CMK (cell line): Measurements from ENCODE around the gene KRTAP12-1.

Experiments used
- DNase-seq: peaks from one replicate; pipeline ENCODE4 v3.0.0-alpha.2; 2010; ENCODE audit warnings: low read depth

Gene KRTAP12-1

GRCh38 chr21:44711327-44712202 lies 29.6 kb upstream of the KRTAP12-1 start, which contains the start of gene TSPEAR:
Gene TSPEAR (minus strand): TSS chr21:44711572. CDS start chr21:44711514, 58 bp downstream.
- DNase-seq, result no peak

GRCh38 chr21:44710756-44711326 lies 28.9 kb upstream of the KRTAP12-1 start:
- no peak for DNase-seq

- DNase-seq, result no peak
Observed at GRCh38 chr21:44710294-44710665, 28.3 kb upstream of the KRTAP12-1 start.

GRCh38 chr21:44709426-44710293 lies 27.7 kb upstream of the KRTAP12-1 start:
- DNase-seq, result no peak

- DNase-seq, result no peak
Observed at GRCh38 chr21:44708866-44709425, 27.0 kb upstream of the KRTAP12-1 start.

GRCh38 chr21:44708213-44708865 lies 26.4 kb upstream of the KRTAP12-1 start:
- DNase-seq, result no peak

GRCh38 chr21:44706706-44707581 lies 25.0 kb upstream of the KRTAP12-1 start:
- no peak for DNase-seq

- no peak for DNase-seq
Observed at GRCh38 chr21:44706026-44706705, 24.2 kb upstream of the KRTAP12-1 start.

GRCh38 chr21:44704636-44705001 lies 22.7 kb upstream of the KRTAP12-1 start:
- no peak for DNase-seq

- no peak for DNase-seq
Observed at GRCh38 chr21:44703731-44704635, 22.0 kb upstream of the KRTAP12-1 start.

GRCh38 chr21:44702973-44703730 lies 21.2 kb upstream of the KRTAP12-1 start:
- DNase-seq, result no peak

GRCh38 chr21:44702111-44702972 lies 20.4 kb upstream of the KRTAP12-1 start:
- no peak for DNase-seq

- DNase-seq, result no peak
Observed at GRCh38 chr21:44701541-44701940, 19.6 kb upstream of the KRTAP12-1 start.

GRCh38 chr21:44701023-44701400 lies 19.0 kb upstream of the KRTAP12-1 start:
- no peak for DNase-seq

- no peak for DNase-seq
Observed at GRCh38 chr21:44700101-44701022, 18.4 kb upstream of the KRTAP12-1 start.

- no peak for DNase-seq
Observed at GRCh38 chr21:44699502-44700001, 17.6 kb upstream of the KRTAP12-1 start.
